GM19372 (cell line): ENCODE measurements around the gene ARHGAP26.
A peak's percentile ranks its signal among the peaks of the same experiment; 100 is the strongest.

Source experiments
- ATAC-seq: cut with Tn5 transposase; IDR thresholded peaks from one replicate; pipeline ENCODE4 v1.9.1; 2021; ENCODE audit warnings: mild to moderate bottlenecking, low read depth, moderate library complexity; ENCODE audit not compliant: unreplicated experiment

Gene ARHGAP26

DNA sequence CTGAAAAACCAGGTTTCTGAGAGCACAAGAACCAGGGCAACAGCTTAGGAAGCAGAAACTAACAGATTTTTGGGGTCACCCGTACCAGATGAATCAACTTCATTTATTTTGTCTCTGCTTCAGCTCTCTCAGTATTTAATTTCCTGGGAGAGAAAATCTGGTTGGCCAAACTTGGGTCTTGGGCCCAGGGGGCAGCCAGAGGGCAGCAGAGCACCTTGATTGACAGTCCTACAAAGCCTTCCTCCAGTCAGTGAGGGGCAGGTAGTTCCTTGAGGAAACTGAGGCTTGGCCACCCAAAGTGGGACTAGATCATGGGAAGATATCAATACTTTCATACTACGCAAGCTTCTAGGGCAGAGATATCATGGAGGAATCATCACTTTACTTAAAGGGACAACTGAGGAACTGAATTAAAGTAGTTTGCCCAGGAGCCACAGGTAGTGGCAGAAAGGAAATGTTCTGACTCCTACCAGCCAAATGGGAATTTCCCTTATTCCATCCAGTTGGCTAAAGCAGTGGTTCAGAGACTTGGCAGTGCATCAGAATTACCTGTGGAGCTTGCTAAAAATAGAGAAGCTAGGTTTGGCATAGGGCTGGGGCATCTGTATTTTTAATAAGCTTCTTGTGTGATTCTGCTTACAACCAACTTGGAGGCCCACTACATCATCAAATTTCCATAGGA lies 21.5 kb upstream of the ARHGAP26 start:
- ATAC-seq: no peak

DNA sequence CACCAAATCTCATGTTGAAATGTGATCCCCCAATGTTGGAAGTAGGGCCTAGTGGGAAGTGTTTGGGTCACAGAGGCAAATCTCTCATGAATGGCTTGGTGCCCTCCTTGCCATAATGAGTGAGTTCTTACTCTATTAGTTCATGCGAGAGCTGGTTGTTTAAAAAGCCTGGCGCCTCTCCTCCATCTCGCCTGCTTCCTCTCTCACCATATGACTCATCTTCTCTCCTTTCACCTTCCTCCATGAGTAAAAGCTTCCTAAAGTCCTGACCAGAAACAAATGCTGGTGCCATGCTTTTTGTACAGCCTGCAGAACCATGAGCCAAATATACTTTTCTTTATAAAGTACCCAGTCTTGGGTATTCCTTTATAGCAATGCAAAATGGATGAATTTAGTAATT lies 20.9 kb upstream of the ARHGAP26 start:
- ATAC-seq: no peak

DNA sequence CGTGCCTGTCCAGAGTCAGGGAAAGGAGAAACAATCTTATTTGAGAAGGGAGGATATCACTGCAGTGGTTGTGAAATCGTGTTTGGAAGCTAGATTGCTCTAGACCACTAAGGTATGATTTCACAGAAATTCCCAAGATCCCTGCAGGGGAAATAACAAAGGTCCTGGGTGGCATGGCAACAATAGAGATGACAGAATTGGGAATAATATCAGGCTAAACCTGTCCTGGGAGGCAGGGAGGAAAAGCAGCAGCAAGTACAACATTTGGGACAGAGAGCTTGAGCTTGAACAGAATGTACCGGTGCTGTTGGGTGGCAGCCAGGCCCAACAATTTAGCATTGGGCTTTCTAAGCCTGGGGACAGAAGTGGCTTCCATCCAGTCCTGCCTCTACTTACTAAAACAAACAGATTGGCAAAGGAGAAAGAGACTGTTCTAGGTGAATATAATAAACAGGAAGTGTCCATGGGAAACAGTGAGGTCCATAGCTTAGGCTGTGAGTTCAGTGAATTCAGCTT lies 17.0 kb upstream of the ARHGAP26 start:
- ATAC-seq: no peak

DNA sequence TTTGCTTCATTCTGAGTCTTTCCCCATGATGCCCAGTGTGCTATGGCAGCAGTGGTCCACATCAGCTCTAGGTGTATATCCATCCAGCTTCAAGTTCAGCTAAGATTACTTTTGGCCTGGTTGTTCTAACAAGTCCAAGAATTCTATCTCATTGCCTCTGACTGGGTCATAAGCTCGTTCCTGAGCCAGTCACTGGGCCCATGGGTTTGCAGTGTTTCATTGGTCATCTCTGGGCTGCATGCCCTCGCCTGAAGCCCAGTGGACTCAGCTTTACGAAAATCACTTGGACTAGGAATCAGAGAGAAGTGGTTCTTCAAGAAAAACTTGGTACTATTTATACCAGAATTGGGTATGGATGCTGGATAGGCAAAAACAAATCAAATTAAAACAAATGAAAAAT lies 16.1 kb upstream of the ARHGAP26 start:
- no peak for ATAC-seq

DNA sequence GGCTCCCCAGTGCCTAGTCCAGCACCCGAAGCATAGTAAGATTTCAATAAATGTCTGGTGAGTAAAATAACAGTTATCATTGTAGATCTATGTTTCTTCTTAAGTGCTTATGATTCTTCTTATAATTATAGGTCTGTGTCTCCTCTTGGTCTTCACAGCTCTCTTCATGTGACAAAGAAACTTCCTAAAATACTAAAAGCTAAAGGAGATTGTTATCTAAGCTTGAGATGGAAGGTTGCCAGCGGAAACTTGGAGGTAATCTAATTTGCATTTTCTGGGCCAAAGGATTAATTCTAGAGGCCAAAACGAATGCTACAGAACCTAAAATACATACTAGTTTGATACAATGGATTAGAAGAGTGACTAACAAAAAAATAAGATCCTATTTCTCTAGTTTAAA lies 13.6 kb upstream of the ARHGAP26 start:
- ATAC-seq: no peak

DNA sequence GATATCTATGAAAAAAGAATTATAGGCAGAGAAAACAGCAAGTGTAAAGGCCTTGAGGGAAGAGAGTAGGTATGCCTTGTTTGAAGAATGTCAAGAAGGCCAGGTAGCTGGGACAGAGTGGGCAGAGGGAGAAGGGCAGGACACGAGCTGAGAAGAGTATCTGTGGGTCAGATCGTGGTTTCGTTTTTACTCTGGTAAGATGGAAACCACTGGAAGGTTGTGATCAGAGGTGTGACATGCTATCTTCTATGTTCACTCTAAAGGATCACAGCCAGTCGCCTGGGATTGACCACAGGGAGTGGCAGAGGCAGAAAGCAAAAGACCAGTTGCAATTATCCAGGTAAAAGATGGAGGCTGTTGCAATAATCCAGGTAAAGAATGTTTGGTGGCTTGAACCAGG lies 12.6 kb upstream of the ARHGAP26 start:
- no peak for ATAC-seq

DNA sequence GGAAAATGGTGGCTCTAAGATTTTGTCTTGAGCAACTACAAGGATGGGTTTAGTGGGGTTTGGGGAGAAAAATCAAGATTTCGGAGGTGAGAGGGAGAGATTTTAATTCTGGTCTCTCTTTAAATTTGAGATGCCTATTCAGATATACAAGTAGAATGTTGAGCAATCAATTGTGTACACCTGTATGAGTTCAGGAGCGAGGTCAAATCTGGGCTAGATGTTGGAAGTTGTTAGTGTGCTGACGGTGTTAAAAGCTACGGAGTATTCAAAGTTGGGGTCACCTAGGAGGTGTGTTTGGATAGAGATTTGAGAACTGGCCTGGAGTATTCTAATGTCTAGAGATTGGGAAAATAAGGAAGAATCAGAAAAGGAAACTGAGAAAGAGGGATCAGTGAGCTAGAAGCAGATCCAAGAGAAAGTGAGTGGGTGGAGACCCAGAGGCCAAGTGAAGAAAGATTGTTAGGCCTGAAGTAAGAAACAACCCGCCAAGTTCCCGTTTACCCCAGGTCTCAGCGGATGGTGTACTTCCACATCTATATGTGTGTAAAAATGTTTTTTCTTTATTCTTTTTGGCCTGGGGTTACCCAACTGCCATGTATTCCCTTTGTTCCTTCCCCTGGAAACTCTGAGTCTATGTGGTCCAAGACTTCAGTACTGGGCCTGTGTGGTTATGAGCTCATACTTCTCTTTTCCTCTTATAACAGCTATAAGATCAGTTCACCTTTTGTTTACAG lies 11.9 kb upstream of the ARHGAP26 start:
- ATAC-seq: no peak

DNA sequence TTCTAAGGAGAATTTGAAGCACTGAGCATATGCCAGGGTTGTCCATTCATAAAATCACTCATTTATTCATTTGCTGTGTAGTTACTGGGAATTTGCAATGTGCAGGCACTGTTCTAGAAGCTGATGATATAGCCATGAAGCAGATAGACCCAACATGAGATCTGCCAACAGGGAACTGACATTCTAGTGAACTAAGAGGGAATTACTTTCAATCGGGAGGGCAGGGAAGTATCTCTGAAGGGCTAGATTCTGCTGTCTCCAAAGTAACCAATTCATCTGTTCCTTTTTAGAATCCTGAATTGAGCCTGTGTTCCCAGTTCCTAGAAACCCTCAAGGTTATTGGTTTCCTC lies 11.4 kb upstream of the ARHGAP26 start:
- no peak for ATAC-seq

DNA sequence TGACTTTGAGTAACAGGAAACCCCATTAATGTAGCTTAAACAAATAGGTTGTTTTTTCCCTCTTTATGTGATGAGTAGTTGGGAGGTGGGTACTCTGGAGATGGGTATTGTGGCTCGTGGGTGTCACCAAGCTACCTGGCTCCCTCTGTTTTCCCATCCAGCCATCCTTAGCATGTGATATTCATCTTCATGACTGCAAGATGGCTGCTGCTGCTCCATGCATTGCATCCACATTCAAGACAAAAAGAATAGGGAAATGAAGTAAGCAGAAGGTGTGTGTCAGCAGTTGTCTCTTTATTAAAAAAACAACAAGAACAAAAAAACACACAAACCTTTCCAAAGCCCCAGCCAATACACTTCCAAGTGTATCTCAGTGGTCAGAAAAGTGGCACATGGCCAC lies 6.5 kb upstream of the ARHGAP26 start:
- no peak for ATAC-seq

DNA sequence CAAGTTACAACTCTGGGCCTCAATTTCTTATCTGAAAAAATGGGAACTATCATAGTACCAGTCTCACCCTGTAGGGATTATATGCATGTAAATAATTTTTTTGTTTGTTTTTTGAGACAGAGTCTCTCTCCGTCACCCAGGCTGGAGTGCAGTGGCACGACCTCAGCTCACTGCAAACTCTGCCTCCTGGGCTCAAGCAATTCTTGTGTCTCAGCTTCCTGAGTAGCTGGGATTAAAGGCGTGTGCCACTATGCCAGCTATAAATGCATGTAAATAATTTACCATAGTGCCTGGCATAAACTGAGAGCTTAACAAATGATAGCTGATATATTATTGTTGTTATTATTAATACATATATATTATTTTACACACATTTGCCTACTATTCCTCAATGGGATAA lies 3.0 kb upstream of the ARHGAP26 start:
- no peak for ATAC-seq

DNA sequence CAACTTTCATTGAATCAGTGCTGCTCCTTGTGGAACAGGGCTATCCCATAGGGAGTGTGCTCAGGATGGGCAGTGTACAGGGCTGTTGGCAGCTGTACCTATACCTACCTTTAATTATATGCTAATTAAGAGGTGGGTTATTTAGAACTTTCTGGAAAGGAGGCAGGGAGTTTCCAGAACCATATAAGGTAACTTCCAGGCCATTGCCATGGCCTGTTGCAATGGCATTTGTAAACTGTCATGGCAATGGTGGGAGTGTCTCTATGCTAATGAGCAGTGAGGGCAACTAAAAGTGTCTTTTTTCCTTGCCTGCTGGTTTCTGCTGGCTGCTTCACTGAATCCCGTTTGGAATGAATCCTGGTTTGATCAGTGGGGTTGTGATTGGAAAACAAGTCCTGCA lies 2.3 kb upstream of the ARHGAP26 start:
- ATAC-seq: no peak

DNA sequence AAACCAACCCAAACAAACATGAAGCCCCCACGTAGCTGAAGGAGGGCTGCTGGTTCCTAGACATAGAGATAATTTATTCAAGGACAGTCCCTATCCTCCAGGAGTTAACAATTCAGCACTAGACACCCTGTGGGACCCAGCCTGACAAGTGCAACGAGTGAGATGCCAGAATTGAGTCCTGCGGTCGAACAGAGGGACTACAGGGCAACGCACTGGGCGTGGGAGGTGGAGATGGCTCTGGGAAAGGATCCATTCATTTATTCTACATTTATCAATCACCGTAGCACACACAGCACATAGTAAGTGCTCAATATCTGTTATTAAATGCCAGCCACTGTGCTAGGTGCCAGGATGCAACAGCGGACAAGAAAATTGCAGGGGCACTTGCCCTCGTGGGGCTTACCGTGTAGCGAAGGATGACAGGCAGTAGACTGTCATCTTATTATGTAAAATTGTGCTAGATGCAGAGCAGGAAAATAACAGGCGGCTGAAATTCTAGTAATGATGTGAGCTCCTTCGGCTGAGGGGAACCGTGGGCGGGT lies 855 bp upstream of the ARHGAP26 start:
- ATAC-seq: no peak

DNA sequence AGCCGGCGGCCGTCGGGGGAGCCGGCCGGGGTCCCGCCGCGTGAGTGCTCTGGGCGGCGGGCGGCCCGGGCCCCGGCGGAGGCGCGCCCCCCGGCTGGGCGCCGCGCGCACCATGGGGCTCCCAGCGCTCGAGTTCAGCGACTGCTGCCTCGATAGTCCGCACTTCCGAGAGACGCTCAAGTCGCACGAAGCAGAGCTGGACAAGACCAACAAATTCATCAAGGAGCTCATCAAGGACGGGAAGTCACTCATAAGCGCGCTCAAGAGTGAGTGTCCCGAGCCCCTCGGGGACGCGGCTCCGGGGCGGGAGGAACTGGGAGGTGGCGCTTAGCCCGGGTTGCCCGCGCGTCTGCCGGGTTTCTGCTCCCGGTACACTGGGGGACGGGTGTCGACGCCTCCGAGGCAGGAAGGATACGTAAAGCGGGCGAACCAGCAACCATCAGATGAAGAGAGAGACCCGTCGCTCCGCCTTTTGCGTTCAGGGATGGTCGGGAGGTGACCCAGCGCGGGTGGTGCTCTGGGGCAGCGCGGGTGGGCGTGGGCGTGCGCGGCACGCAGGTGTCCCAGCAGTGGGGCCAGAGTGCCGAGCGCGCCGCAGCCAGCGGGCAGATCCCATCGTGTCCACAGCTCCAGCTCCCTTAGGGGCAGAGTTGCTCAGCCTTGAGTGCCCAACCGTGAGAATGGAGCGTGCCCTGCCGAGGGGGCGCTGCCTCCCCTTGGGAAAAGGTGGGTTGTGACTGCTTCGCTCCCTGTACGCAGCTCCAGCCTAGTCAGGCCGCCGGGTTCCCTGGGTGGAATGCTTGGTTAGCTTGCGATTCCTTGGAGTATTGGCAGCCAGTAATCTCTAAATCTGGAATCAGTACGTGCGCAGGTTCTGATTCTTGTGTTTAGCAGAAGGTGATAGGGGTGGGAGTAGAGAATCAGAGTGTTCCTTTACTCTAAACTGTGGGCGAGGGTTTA lies 753 bp downstream of the ARHGAP26 start:
- ATAC-seq: peak; percentile 25

DNA sequence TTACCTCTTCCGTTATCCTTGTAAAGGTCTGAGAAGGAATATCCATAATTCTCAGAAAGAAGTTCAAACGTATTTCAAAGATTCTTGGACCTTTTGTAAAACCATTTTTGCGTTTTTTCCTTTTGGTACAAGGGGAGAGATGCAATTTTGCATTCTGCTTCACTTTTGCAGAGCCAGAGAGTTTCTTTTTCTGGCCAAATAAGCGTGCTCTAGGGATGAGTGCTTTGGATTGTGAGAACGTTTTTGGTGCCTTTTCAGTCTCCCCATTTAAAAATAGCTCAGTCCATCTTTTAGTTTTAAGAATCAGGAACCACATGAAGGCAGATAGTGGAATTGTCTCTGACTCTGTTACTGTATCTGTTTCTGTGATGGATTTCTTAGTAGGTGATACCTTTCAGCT lies 1.5 kb downstream of the ARHGAP26 start:
- no peak for ATAC-seq

DNA sequence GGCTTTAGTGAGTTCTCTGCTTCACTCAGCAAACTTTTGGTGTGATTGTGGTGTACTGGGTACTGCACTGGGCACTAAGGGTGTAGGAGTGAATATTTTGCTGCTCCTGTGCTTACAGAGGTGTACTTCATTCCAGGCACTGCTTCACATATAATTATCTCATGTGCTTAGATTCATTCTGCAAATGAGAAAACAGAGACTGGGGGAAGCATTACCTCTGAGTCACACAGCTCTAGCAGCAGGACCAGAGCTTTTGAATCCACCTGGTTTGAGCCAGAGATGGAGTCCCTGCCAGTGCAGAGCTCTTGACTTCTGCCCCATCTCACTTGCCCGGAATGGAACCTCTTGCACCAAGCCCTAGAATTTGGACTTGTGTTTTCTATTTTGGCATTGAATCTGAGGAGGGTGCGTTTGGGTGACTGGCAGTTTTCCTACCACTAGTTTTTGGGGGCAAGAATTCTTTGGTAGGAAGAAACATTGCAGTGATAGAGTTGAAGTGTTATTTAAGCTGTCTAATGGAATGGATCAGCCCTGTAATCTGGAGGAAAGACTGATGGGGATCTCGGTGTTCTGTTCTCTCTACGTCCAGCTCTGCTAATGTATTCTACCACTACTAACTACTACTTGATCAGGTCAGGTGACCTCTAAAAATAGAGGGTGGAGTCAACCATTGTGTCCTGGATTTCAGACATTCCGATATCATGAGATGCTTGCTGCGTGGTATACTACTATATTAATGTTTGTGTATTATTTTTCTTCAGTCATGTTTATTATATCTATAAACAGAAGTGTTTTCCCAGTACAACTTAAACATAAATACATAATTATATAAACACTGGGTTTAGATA lies 2.5 kb downstream of the ARHGAP26 start:
- ATAC-seq: no peak

DNA sequence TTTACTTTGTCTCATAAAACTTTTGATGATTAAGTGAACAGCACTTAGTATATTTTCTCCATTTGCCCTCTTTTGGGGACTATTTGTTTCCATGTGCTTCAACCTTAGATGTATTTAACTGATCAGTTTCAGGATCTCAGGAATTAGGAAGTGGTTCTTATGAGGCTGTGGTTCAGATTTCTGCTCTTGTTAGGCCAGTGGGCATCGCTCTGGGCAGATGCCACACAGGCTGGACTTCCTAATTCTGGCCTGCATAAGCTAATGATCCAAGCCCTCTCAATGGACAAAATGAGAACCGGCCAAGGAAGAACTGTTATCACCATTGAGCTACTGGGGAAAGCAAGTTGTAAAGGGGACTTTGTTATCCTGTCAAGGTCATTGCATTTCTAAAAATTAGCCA lies 6.9 kb downstream of the ARHGAP26 start:
- no peak for ATAC-seq

DNA sequence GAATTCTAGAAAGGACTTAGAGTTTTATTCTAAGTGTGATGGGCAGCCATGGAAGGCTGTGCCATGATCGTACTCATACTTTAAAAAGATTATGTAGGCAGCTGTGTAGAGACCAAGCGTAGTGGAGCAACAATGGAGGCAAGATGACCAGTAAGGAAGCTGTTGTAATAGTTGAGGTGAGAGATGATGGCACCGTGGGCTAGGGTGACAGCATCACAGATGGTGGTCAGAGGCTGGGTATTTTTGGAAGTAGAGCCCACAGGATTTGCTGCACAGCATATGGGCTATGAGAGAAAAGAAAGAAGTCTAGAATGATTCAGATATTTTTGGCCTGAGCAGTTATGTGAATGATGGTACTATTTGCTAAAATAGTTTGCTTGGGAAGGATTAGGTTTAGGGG lies 7.7 kb downstream of the ARHGAP26 start:
- ATAC-seq: no peak

DNA sequence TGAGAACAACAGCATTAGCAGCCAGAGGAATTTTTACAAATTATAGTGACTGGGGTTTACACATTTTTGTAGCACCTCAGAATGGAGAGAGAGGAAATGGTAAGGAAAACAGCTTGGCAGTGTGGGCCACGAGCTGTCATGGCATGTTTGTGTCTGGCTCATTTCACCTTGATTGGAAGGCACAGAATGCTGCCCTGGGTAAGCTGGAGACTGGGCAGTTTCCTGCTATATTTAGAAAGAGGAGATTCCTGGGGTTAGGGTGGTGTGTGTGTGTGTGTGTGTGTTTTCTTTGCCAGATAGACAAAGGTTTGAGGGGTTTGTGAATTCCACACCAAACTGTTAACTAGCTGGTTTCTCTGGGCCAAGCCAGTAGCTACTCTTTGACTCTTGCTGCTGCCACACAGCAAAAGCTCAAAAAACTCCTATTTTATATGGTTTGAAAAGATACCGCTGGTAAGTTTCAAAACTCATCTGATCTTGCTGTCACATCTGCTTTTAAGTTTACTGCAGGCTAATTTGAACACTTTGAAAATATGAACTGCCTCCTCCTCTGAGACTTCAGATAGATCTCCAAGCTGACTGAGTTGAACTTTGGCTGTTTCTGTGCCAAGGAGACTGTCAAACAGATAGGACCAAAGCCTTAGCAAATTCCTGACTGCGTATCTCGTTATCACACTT lies 9.1 kb downstream of the ARHGAP26 start:
- ATAC-seq: no peak

DNA sequence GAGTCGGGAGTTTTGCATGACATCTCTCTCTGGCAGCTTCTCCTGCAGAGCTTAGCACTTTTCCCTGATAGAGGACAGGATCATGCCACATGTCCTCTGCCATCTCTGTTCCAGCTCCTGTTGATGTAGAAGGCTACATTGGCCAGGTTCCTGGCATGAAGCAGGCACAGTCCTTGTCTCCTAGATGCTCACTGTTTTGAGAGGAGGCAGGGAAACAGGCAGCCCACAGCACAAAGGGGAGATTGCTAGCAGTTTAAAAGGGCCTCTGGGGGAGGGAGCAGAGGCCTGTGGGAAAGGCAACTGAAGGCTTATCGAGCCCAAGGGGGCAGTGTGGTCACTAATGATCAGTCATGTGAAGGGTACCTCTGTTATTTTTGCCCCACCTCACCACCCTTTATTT lies 10.7 kb downstream of the ARHGAP26 start:
- no peak for ATAC-seq
